GOT3 (cell line): ENCODE measurements around the gene CDC42BPB.

Experiments
- DNase-seq: peaks from one replicate; lab custom pipeline; 2025; ENCODE audit warnings: mixed read lengths; lab: John Stamatoyannopoulos, UW

CDC42BPB gene

DNA sequence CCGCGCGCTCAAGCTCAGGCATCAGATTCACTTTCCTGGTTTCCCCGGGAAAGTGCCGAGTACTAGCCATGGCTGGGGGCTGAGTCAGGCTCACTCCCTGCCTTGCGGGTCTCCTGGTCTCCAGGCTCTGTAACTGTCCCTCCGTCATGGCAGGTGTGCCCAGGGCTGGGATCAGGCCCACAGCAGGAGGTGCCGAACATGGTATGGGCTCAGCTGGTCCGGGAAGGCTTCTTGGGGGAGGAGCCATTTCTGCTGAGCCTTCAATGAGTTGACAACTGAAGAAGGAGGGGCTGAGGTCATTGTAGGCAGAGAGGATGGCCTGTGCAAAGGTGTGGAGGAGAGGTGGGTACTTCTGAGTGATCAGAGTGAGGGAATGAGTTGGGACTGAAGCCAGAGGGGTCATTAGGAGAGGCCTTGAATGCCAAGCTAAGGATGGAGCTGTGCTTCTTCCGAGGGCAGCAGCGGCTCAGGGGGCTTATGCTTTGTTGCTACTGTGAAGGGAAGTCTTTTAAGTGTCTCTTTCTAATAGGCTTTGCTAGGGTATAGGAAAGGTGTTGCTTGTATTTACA, 37.9 kb upstream of the CDC42BPB start:
- DNase-seq = no peak

DNA sequence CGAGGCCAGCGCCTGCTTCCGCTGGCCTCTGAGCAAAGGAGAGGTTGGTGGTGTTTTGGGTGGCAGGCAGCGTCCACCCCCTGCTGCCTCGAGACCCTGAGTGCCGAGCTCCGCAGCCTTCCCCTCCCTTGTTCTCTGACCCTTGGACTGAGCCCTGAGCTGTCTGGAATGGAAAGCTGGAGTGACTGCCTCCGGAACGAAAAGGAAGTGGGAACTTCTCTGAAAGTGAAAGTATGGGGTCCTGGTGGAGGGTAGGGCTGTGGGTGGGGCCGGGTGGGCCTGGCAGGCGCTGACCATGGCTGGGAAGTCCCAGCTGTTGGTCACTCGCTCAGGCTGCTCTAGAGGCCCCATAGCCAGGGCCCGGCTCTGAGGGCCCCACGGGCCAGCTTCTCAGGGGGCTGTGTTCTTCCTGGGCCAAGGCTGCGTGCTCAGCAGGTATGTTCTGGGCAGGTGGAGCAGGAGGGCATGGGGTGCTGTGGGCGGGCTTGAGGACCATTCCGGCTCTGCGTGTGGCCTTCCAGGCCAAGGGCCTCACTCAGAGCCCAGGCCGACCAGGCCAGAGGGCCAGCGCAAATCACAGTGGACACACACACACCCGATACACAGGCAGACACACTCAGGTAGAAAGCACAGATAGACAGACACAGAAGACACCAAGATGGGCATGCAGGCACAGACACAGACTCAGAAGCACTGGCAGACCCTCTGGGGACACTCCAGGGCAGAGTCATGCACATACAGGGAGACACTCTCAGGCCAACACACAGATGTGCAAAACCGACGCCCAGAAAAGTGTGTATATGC, 37.3 kb upstream of the CDC42BPB start, which contains the start of gene EXOC3L4:
Gene EXOC3L4, plus strand, starts transcription at position 320 of the 804 bp plus-strand sequence. CDS start 5,495 bp downstream, outside the sequence.
- no peak for DNase-seq

DNA sequence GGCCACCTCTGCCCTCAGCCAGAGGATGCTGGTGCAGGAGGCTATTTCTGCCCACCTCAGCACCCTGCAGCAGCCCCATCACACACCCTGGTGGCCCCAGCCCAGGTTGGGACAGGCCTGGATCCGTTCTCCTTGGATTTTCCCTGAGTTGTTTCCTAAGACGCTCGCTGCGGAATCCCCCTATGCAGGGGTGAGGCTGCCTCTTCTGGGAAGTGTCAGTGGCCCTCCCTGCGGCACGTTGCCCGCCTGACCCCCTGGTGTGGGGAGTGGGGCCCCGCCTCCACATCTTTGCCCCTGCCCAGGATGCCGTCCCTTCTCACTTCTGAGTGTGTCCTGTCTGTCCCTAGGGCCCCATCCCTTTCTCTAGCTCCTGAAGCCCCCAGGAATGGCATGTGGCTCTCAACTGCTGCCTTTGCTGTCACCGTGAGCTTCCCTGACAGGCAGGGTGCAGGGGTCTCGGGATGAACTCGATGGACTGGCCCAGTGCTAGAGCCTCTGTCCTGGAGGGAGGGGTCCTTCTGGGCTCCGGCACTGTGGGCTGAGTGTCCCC, 36.6 kb upstream of the CDC42BPB start:
- DNase-seq = no peak

DNA sequence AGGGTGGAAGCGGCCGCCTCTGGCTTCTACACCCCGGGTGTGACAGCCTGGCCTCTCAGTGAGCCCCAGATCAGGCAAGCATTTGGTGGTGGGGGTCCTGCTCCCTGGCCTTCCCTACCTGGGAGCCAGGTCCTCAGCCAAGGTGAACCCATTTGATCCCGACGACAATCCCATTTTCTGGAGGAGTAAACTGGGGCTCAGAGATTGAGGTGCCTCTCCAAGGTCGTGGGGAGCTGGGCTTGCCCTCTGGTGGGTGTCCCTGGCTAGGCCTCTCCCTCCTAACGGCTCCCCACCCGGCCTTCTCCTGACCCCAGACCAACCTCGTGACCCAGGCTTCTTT, 34.5 kb upstream of the CDC42BPB start:
- DNase-seq = no peak

DNA sequence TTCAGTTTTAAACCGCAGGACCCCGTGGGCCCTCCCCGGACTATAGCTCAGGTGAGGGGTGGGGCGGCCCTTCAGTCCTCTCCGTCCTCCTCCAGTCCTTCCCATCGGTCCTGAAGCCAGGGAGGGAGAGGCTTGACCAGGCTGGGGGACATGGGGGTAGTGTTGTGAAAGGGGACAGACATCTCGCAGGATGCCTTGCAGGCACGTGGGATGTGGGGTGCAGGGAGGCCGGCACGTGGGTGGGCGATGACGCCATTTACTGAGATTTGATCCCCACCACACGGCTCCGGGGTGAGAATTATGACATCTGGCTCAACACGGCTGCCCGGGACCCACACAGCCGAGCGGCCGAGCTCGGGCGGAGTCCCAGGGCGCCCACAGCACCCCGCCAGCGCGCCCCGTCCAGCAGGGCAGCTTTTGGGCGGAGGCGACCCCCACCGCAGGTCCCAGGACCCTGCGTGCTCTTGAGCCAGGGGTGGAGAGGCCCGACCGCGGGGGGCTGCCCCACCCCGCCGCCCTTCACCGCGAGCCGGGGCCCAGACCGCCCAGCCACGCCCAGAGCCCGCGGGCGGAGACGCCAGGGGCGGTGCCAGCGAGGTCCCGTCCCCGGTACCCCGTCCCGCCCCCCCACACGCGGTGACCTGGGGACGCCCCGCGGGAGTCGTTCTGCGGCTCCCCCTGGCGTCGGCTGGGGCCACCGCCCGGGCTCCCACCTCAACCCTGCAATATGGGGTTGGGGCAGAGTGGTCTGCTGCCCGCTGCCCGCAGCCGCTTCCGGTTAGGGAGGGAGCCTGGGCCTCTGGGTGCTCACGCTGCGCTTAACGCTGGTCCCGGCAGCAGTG, 33.9 kb upstream of the CDC42BPB start:
- DNase-seq = no peak

DNA sequence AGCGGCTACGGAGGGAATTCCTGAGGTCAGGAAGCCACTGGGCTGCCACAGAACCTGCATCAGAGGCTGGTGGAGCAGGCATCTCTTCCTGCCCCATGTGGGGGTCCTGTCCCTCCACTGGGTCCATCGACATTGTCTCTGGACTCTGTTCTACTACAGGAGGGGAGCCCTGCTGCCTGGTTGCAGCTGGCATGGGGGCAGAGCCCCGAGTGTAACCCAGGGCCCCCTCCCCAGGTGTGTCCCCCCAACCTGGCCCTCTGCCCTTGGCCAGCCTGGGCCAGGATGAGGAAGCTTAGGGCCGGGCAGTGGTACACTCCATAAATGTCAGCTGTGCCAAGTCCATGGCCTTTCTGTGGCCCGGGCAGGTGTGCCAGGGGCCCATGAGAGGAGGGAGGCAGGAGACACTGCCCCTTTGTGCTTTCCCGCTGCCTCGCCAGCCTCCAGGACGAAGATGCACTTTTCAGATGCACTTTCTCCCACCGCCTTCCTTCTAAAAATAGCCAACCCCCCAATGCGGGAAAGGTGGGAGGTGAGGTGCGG, 33.2 kb upstream of the CDC42BPB start:
- no peak for DNase-seq

DNA sequence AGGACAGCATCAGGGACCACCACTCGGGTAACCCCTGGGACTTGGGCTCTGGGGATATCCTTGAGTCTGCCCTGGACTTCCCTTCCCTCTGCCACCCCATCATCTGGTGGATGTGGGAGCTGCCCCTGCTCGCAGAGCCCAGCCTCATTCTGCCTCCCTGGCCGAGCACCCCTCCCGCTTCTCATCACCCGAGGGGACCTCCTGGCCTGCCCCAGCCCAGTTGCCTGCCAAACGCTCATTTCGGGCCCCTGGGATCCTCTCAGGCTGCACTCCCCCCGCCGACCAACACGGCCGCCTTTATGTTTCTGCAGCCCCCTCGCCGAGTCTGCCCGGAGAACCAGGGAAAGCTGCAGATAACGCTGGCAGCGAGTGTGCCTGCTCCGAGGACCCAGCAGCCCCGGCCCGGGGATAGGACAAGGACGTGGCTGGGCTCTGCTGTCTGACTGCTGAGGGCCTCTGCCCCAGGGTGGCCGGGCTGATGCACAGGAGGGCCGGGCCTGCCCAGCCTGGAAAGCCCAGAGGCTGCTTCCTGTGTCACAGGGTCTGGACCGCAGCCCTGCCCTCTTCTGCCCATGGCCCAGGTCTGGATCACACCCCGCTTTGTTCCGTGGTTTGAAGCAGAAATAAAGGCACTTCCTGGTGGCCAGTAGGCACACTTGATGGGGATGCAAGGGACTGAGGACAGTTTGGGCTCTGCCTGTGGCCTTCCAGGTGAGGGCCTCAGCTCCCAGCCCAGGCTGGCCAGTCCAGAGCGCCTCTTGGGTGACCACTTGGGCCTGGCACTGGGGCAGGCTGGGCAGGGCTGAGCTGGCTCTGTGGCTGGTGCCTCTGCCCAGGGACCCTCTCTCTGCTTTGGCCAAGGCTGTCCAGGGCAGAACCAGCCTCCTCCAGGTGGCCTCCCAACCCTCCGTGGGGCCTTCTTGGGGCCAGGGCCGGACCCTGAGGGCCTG, 32.3 kb upstream of the CDC42BPB start:
- no peak for DNase-seq

DNA sequence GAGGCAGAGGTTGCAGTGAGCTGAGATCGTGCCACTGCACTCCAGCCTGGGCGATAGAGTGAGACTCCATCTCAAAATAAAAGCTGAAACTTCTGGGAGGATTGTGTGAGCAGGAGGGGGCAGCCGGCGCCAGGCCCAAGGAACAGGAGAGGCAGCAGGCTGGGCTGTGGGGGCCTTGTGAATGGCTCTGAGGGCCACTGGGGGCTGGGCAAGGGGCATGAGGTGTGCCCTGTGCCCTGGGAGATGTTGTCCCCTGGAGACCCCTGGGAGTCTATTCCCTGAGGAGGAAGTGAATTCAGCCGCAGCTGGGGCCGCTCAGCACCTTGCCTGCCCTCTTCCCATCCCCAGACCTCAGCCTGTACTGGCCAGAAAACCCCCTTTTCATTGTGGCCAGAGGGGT, 31.6 kb upstream of the CDC42BPB start:
- no peak for DNase-seq

DNA sequence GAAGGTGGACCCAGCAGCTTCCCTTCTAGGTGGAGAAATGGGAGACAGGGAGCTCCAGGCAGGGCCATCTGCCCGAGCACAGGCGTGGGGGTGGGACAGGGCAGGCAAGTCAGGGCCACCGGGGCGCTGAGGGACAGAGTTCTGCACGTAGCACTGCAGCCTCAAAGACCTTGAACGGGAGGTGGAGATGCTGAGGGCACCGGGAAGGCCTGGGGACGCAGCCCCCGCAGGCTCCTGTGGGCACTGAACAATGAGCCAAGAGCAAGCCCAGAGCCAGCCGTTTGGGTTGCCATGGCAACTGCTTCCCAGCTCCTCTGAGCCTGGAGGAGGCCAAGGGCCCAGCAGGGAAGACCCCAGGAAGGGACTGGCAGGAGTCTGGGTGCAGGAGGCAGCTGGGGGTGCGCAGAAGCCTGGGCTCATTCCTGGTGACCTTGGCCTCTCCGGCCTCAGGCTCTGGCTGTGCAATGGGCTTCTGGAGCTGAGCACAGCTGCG, 30.0 kb upstream of the CDC42BPB start:
- DNase-seq = no peak

DNA sequence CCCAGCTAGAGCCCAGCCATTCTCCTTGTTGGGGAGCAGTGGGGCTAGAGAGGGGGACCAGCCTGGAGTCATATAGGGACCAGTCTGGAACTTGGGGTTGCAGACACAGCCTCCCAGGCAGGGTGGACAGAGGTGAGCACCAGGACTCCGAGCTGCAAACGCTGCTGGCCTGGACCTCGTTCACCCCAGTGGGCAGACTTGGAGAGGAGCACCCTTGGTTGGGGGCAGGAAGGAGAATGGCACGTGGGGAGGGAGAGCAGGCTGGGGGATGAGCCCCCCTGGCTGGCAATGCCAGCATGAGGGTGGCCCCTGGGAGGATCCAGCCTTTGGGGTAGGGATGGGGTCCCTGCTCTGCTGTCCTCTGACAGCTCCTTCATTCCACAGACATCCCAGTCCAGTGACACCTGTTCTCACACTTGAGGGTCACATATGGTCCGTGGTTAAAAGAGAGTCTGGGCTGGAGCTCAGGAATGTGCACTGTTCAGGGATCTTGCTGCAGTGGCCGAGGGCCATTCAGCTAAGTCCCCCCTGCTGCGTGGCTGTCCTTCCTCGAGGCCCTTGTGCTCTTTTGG, 29.5 kb upstream of the CDC42BPB start:
- no peak for DNase-seq

DNA sequence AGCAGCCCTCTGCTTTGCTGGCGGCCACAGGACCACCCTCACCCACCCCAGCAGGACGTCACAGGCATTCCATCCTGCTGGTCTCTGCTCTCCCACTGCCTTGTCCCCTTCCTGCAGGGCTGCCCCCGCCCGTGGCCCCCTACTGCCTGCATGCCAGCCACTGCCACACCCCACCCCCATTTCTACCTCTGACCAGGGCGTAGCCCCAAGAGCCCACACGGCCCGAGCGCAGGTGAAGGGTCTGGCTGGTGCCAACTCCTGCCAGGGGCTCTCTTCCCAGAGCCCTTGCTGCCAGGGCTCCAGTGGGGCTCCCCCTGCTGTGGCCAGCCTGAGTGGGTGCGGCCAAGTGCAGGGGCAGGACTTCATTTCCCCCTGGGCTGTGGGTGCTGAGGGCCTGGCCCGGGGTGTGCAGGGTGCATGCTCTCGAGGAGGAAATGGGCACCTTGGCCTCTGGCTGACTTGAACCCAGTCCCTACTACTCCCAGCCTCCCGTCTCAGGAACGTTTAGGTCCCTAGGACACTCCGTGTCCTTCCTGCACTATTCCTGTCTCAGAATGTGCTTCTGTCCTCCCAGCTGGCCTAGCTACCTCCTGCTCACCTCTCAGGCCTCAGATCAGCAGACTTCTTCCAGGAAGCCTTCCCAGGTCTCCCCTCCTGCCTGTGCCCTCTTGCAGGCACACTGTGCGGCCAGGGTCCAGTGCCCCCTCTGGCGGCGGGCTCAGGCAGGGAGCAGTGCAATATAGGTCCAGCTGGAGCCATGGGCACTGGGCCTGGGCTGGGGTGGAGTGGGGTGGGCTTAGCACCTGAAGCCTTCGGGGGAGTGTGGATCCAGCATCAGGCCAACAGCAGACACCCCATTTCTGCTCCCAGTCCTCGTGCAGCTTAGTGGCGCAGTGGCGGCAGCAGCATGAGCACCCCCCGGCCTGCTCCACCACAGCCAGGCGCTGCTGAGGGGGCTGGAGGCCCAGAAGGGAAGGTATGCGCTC, 28.1 kb upstream of the CDC42BPB start:
- DNase-seq = no peak

DNA sequence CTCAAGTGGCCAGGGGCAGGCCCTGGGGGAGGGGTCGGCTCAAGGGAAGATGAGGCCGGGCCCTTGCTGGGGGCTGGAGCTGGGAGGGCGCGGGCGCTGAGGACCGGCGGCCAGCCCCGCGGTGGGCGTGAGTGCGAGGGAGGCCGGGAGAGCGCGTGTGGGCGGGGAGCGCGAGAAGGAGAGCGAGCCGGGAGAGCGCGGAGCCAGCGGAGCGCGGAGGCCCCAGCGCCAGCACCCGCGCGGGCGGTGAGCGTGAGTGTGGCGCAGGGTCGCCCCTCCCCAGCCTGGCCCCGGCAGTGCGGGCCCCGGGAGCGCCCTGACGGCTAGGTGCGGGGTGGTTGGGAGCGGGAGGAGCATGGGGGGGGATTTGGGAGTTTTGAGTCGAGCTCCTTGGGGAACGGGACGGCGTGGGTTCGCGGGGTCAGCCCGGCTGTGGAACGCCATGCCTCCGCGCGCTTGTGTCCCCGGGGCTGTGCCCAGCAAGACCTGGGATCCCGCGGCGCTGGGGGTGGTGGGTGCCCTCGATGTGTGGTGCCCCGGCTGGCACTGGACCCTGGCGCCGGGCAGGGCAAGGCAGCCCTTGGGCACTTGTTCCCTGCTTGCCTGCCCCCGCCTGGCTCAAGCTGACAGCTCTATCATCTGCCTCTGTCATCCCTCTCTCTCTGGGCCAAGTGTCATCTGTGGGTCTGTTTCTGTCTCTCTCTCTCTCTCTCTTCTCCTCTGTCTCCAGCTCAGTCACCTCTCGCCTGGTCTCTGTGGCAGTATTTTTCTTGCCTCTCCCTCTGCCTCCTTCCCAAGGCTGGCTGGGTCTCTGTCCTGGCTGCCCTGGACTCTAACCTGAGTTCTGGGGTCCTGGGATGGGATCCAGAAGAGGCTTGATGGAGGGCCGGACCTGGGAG, 26.9 kb upstream of the CDC42BPB start, which contains the start of gene LBHD2:
Gene LBHD2, plus strand, starts transcription at position 190 of the 899 bp plus-strand sequence. CDS start 1,803 bp downstream, outside the sequence.
- no peak for DNase-seq

DNA sequence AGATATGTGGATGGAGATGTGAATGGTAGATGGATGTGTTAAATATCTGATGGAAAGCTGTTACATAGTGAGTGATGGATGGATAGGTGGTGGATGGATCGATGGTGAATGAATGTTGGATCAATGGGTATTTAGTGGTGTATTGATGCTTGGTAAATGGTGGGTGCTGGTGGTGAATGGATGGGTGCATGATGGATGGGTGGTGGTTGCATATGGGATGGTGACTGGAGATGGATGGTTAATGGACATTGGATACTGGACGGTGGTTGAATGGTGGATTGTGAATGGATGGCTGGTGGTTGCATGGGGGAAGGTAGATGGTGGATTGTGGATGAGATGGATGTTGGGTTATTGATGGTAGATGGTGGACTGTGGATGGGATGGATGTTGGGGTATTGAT, 24.6 kb upstream of the CDC42BPB start:
- DNase-seq = no peak

DNA sequence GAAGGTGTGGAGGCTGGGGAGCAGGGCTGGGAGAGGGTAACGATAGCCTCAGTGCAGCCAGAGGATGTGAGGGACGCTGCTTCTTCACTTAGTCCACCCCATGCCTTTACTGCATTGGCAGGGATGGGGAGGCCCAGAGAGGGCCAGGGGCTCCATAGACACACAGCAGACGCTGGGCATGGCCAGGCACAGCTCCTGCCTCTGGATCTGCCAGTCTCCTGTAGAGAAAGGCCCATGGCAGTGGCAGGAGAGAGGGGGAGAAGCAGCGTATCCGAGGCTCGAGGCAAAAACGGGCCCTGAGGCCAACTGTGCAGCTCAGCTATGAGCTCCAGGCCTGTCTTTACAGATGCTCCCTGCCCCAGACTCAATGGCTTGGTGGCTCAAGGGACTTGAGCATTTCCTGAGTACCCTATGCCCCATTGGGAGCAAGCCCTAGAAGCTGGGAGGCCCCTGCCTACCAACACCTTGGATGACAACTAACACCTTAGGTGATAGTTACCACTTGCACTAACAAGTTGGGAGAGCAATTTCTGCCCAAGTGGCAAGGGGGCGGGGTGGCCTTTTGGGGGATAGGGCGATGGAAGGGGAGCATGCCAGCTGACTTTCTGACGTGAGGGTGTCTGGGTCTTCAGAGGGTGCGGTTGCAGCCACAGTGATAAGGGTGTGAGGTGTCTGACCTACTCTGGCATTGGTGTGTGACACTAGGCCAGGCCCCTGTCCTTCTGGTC, 21.7 kb upstream of the CDC42BPB start:
- no peak for DNase-seq

DNA sequence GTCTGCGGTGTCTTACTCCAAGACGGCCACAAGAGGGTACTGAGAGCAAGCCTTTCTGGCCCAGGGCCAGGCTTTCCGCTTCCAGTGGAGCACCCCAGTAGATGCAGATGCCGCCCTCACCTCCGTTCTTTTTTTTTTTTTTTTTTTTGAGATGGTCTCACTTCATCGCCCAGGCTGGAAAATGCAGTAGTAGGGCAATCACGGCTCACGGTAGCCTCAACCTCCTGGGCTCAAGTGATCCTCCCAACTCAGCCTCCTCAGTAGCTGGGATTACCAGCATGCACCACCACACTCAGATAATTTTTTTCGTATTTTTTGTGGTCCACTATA, 21.0 kb upstream of the CDC42BPB start:
- DNase-seq = no peak

DNA sequence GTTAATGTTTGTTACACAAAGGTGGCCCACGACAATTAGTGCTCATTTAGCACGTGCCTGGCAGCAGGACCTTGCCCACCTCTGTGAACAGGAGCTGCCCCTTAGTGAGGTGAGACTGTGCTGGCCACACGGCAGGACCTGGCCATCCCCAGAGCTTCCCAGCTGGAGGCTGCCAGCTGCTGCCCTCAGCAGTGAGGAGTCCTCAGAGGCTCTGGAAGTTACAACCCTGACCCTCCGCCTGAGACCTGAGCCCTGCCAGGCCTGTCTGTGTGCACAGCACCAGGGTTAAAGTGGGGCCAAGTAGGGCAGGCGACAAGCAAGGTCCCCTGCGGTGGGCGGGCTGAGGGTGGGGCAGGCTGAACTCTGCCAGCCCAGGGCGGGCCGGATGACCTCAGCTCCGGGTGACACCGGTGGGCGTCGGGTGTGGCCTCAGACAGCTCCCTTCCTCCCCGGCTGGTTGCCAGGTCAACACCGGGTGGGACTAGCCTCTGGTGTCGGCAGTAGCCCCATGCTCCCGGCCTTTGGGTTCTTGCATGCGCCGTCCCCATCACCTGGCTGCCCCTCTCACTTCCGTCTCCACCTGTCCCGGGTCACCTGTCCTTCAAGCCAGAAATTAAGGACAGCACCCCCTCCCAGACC, 17.5 kb upstream of the CDC42BPB start:
- no peak for DNase-seq
